ENCODE data around the gene FDXR. TPM values are rescaled to one million over a fixed set of nuclear protein-coding genes. Genes with fewer than 3 reads are reported as not detected.
A peak's percentile ranks its signal among the peaks of the same experiment; 100 is the strongest.

FDXR gene
- total and polyA plus RNA-seq, 4 donors: 3.9 to 10.1 (median 4.6) TPM

GRCh38 chr17:74875977-74876593 lies 3.3 kb upstream of the FDXR start:
- Histone ChIP-seq H3K4me3 (ENCODE audit: low read depth in 1 of 3, low read length in 3 of 3) (no peak overlapping the region), H3K9ac (ENCODE audit: low read depth in 1 of 2, low read length in 2 of 2) (no peak overlapping the region), H3K27me3 (ENCODE audit: control insufficient read depth in 4 of 4, insufficient read depth in 4 of 4, low read length in 3 of 4) (no peaks in the 10 kb centered on the region), H3K4me1 (ENCODE audit: control insufficient read depth in 4 of 4, insufficient read depth in 4 of 4, low read length in 3 of 4) (peaks cover 9 to 20% (median 14%) of the 10 kb centered on the region in 4 donors), H3K36me3 (ENCODE audit: control insufficient read depth in 4 of 4, insufficient read depth in 3 of 4, low read depth in 1 of 4, low read length in 3 of 4) (no peaks in the 10 kb centered on the region), H3K9me3 (ENCODE audit: control insufficient read depth in 4 of 4, low read length in 3 of 4) (no peaks in the 10 kb centered on the region), H3K27ac (ENCODE audit: low read depth in 1 of 2, low read length in 2 of 2) (no peak overlapping the region)
- TF ChIP-seq HNF4A (conservative IDR thresholded peaks at IDR 0.05) (no peak), FOXA2 (IDR thresholded peaks at IDR 0.05) (no peak), CTCF (IDR thresholded peaks at IDR 0.05; ENCODE audit: low read depth, low read length, missing input control) (no peak), JUND (IDR thresholded peaks at IDR 0.05) (no peak), SP1 (IDR thresholded peaks at IDR 0.05) (no peak), TAF1 (conservative IDR thresholded peaks at IDR 0.05) (no peak), FOXA1 (IDR thresholded peaks at IDR 0.05) (no peak), EGR1 (IDR thresholded peaks at IDR 0.05; ENCODE audit: low read depth in 2 of 2) (no peak), GABPA (IDR thresholded peaks at IDR 0.05 in 1 of 2, conservative IDR thresholded peaks at IDR 0.05 in 1 of 2) (no peak), RXRA (IDR thresholded peaks at IDR 0.05) (no peak), RAD21 (IDR thresholded peaks at IDR 0.05) (no peak), NR2F2 (IDR thresholded peaks at IDR 0.05) (no peak), MAX (IDR thresholded peaks at IDR 0.05) (no peak), ZBTB33 (IDR thresholded peaks at IDR 0.05) (no peak), HNF4G (IDR thresholded peaks at IDR 0.05) (no peak)
- WGBS: 82% methylated on average over 6 of the region's 6 CpGs
- DNase-seq (ENCODE audit: low spot score): no peak

- peak; percentile 47 to 74 for TF ChIP-seq JUND (IDR thresholded peaks at IDR 0.05)
- no peak for TF ChIP-seq FOXA1 (IDR thresholded peaks at IDR 0.05)
- no peaks in the 10 kb centered on the region for H3K9me3 ChIP-seq (ENCODE audit: control insufficient read depth in 4 of 4, low read length in 3 of 4)
- no peaks in the 10 kb centered on the region for H3K36me3 ChIP-seq (ENCODE audit: control insufficient read depth in 4 of 4, insufficient read depth in 3 of 4, low read depth in 1 of 4, low read length in 3 of 4)
- H3K27me3 ChIP-seq (ENCODE audit: control insufficient read depth in 4 of 4, insufficient read depth in 4 of 4, low read length in 3 of 4): no peaks in the 10 kb centered on the region
- no peak overlapping the region for H3K9ac ChIP-seq (ENCODE audit: low read depth in 1 of 2, low read length in 2 of 2)
- 78% methylated on average over 5 of the region's 5 CpGs for WGBS
- no peak for DNase-seq (ENCODE audit: low spot score)
- peaks cover 9 to 20% (median 14%) of the 10 kb centered on the region in 4 donors for H3K4me1 ChIP-seq (ENCODE audit: control insufficient read depth in 4 of 4, insufficient read depth in 4 of 4, low read length in 3 of 4)
- H3K4me3 ChIP-seq (ENCODE audit: low read depth in 1 of 3, low read length in 3 of 3): no peak overlapping the region
- no peak overlapping the region for H3K27ac ChIP-seq (ENCODE audit: low read depth in 1 of 2, low read length in 2 of 2)
These were observed 2.6 kb upstream of the FDXR start for GRCh38 chr17:74875155-74875976.

Measured in liver (tissue), 9 donors.